ENCODE measurements around the gene SNX19. TPM values are rescaled to one million over a fixed set of nuclear protein-coding genes. Genes with fewer than 3 reads are reported as not detected.

The SNX19 gene
- total RNA-seq, 1 experiment from 2014 or later: 34.4 TPM

- H3K56ac ChIP-seq (ENCODE audit: insufficient read length, low read depth, low read length): no peak overlapping the region
- no peaks in the 10 kb centered on the region for H3K79me1 ChIP-seq (ENCODE audit: insufficient read depth, low read depth, low read length, poor library complexity, severe bottlenecking)
- no peak overlapping the region for H4K91ac ChIP-seq (ENCODE audit: insufficient read length, low read depth, low read length)
- no peak overlapping the region for H2AFZ ChIP-seq (ENCODE audit: low read length)
- H4K8ac ChIP-seq (replicated peaks; ENCODE audit: insufficient read length, low read depth, low read length): no peak overlapping the region
- Mint-ChIP-seq H3K4me3 (peak overlapping the region in 1 of 2 experiments; percentile 16; a peak in 1 of 5 replicates), H3K9me3 (no peaks in the 10 kb centered on the region), H3K27me3 (ENCODE audit: low read depth) (no peaks in the 10 kb centered on the region), H3K4me1 (peaks cover 19 to 22% of the 10 kb centered on the region in 2 experiments), H3K36me3 (ENCODE audit: insufficient read depth in 1 of 3, low read depth in 3 of 3) (peaks cover 3 to 39% (median 16%) of the 10 kb centered on the region in 3 experiments; a peak in 5 of 7 replicates), H3K27ac (peak overlapping the region; percentile 78 to 89 (median 87); a peak in 6 of 7 replicates)
- no peak overlapping the region for H3T11ph ChIP-seq (ENCODE audit: low read length)
- no peaks in the 10 kb centered on the region for H3K4me1 ChIP-seq (ENCODE audit: insufficient read depth, low read length)
- no peaks in the 10 kb centered on the region for H3K79me2 ChIP-seq (ENCODE audit: insufficient read depth, low read length)
- no peak overlapping the region for H2BK120ac ChIP-seq (ENCODE audit: low read depth, low read length, poor library complexity, severe bottlenecking)
- no peak overlapping the region for H3K14ac ChIP-seq (ENCODE audit: insufficient read depth, low read length)
- H3K18ac ChIP-seq (ENCODE audit: insufficient read length, low read depth, low read length): no peak overlapping the region
- H2BK20ac ChIP-seq (ENCODE audit: low read depth, low read length, poor library complexity, severe bottlenecking): no peak overlapping the region
- no peak overlapping the region for H3K4me2 ChIP-seq (ENCODE audit: insufficient read depth, insufficient read length, low read length)
- WGBS (ENCODE audit: extremely low coverage, insufficient read length, low lambda C conversion rate): no CpG with 5 or more reads among the region's 4 CpGs
- H2BK15ac ChIP-seq (ENCODE audit: low read depth, low read length): no peak overlapping the region
- no peak overlapping the region for H3K9ac ChIP-seq (ENCODE audit: extremely low read depth, insufficient read length, low read length)
- H3K23me2 ChIP-seq (ENCODE audit: insufficient read length, low read depth, low read length, poor library complexity, severe bottlenecking): no peaks in the 10 kb centered on the region
- H4K5ac ChIP-seq (ENCODE audit: insufficient read length, low read depth, low read length): no peak overlapping the region
- no peak overlapping the region; the same call in 1 of the 2 replicates for H3K4ac ChIP-seq (ENCODE audit: low read depth, low read length)
- no peaks in the 10 kb centered on the region for H4K20me1 ChIP-seq (ENCODE audit: control insufficient read depth, insufficient read depth, insufficient read length)
- TF ChIP-seq CTCF (conservative IDR thresholded peaks at IDR 0.05): no peak
- H3K27me3 ChIP-seq (ENCODE audit: insufficient read depth, low read length): no peaks in the 10 kb centered on the region
- H3K23ac ChIP-seq (ENCODE audit: insufficient read length, low read depth, low read length): no peak overlapping the region
- H3K9me3 ChIP-seq (ENCODE audit: control insufficient read depth, low read depth, low read length): no peaks in the 10 kb centered on the region
- no peak overlapping the region for H2BK5ac ChIP-seq (ENCODE audit: insufficient read length, low read length)
- H2AK5ac ChIP-seq (ENCODE audit: insufficient read length, low read length): no peak overlapping the region
- no peak overlapping the region for H2BK12ac ChIP-seq (ENCODE audit: insufficient read length, low read depth, low read length)
- no peak for DNase-seq
- no peak overlapping the region for H3K27ac ChIP-seq (ENCODE audit: insufficient read length, low read depth, low read length)
These were observed 23.4 kb downstream of the SNX19 start for GRCh38 chr11:130892861-130893260.

Data from H9 (cell line).